HG03442 (cell line): Measurements from ENCODE around the gene CINP.
A peak's percentile ranks its signal among the peaks of the same experiment; 100 is the strongest.
"Not testable (repeated sequence)": the region's sequence is repeated elsewhere in the genome, so short reads cannot be mapped to it uniquely, and the experiment has no call there.

Experiments
- ATAC-seq: cut with Tn5 transposase; IDR thresholded peaks from one replicate; pipeline ENCODE4 v1.9.1; 2021; ENCODE audit warnings: mild to moderate bottlenecking, moderate library complexity; ENCODE audit not compliant: unreplicated experiment

CINP gene

GRCh38 chr14:102321456-102322422 lies 41.0 kb downstream of the CINP start:
- no peak for ATAC-seq

GRCh38 chr14:102320671-102321455 lies 41.8 kb downstream of the CINP start:
- no peak for ATAC-seq

- peak; percentile 20 for ATAC-seq
Measured at GRCh38 chr14:102320033-102320660, 42.5 kb downstream of the CINP start.

- peak; percentile 55 for ATAC-seq
Measured at GRCh38 chr14:102319351-102320032, 43.2 kb downstream of the CINP start, which contains the start of gene ZNF839. ZNF839 (plus strand) TSS chr14:102319746; CDS start chr14:102319766, 20 bp downstream.

- no peak for ATAC-seq
Measured at GRCh38 chr14:102318781-102319276, 43.9 kb downstream of the CINP start.

- ATAC-seq, result no peak
Measured at GRCh38 chr14:102317564-102318248, 45.0 kb downstream of the CINP start.

- peak; percentile 64 for ATAC-seq
Measured at GRCh38 chr14:102316743-102317563, 45.7 kb downstream of the CINP start.

- no peak for ATAC-seq
Measured at GRCh38 chr14:102316338-102316742, 46.4 kb downstream of the CINP start.

GRCh38 chr14:102315121-102315520 lies 47.6 kb downstream of the CINP start:
- no peak for ATAC-seq

- ATAC-seq, result no peak
Measured at GRCh38 chr14:102314242-102315011, 48.3 kb downstream of the CINP start.

GRCh38 chr14:102304611-102305506 lies 57.8 kb downstream of the CINP start, which contains the start of gene MOK:
MOK (minus strand) TSS chr14:102305164; CDS start chr14:102304968, 196 bp downstream.
- ATAC-seq, result peak; percentile 96

GRCh38 chr14:102303664-102304063 lies 59.0 kb downstream of the CINP start:
- ATAC-seq, result no peak

GRCh38 chr14:102298303-102299070 lies 64.2 kb downstream of the CINP start:
- ATAC-seq, result not testable (repeated sequence)
